Endothelial cell of umbilical vein (primary cell): ENCODE data around the gene ARHGAP21. TPM values are rescaled to one million over a fixed set of nuclear protein-coding genes. Genes with fewer than 3 reads are reported as not detected.

Source experiments
- BruUV-seq: library from RNA; stranded (reverse); fragments of 400-500 nt; replicated peaks from 2 replicates; lab custom pipeline; 2021; lab: Mats Ljungman, UMichigan
- CTCF ChIA-PET: fragments of 300-600, 350-600 bp; sonication (Branson Sonifier 250); formaldehyde crosslinking; loops from one replicate; lab custom pipeline; 2021; ENCODE audit warnings: antibody characterized with exemption, inconsistent platforms; lab: Charles Lee
- POLR2A ChIA-PET: fragments of 300-600, 350-600 bp; sonication (Branson Sonifier 250); formaldehyde crosslinking; loops from one replicate; lab custom pipeline; 2021; ENCODE audit warnings: antibody characterized with exemption, inconsistent platforms; lab: Charles Lee
- DNase-seq: peaks from one replicate; pipeline ENCODE4 v3.0.0-alpha.2; 2011; ENCODE audit warnings: low read depth, low spot score
- FAIRE-seq: peaks from 2 replicates; lab custom pipeline; 2011; peaks lifted over from hg19 to GRCh38; lab: Jason Lieb, UNC
- H2AFZ ChIP-seq: 2 replicates; pipeline ENCODE4 v1.6.0; 2012; ENCODE audit warnings: low read depth, low read length, control low read depth, inconsistent platforms
- H3K27ac ChIP-seq: 2 replicates; pipeline ENCODE4 v1.5.1; 2011; ENCODE audit warnings: low read depth, mild to moderate bottlenecking, control low read depth, low read length, moderate library complexity; ENCODE audit not compliant: insufficient read depth
- H3K27me3 ChIP-seq, 2 experiments: 2 replicates each; pipeline versions ENCODE4 v1.6.0 to v1.6.1; 2011; ENCODE audit warnings: low read length in 2 of 2, mixed read lengths in 1 of 2; ENCODE audit not compliant: control insufficient read depth in 2 of 2, insufficient read depth in 2 of 2
- H3K36me3 ChIP-seq, 2 experiments: 2 replicates in 1 of 2; 3 replicates in 1 of 2; pipeline ENCODE4 v1.5.1; 2011; ENCODE audit warnings: low read length in 2 of 2, mild to moderate bottlenecking in 1 of 2, moderate library complexity in 1 of 2; ENCODE audit not compliant: control insufficient read depth in 2 of 2, insufficient read depth in 2 of 2; ENCODE audit errors: extremely low read depth in 1 of 2
- H3K4me1 ChIP-seq: 3 replicates; pipeline ENCODE4 v1.5.1; 2011; ENCODE audit warnings: mild to moderate bottlenecking, low read length; ENCODE audit not compliant: control insufficient read depth, insufficient read depth; ENCODE audit errors: extremely low read depth
- H3K4me2 ChIP-seq: 2 replicates; pipeline ENCODE4 v1.6.1; 2011; ENCODE audit warnings: low read length, control low read depth, mixed read lengths; ENCODE audit not compliant: insufficient read depth
- H3K4me3 ChIP-seq, 3 experiments: fragments of 200-600 bp in 1 of 3; sonication (generic), shearing (Covaris generic) in 1 of 3; replicated peaks in 1 of 3; 2 replicates each; pipeline ENCODE4 v1.5.1; 2011 to 2016; ENCODE audit warnings: control low read depth in 3 of 3, low read length in 3 of 3, mild to moderate bottlenecking in 2 of 3, inconsistent platforms in 1 of 3, low read depth in 1 of 3, moderate library complexity in 1 of 3; ENCODE audit not compliant: insufficient read depth in 1 of 3
- H3K79me2 ChIP-seq: 2 replicates; pipeline ENCODE4 v1.6.0; 2012; ENCODE audit warnings: low read length, inconsistent platforms; ENCODE audit not compliant: control insufficient read depth, insufficient read depth
- H3K9ac ChIP-seq: replicated peaks from 2 replicates; pipeline ENCODE3; 2011; ENCODE audit warnings: low read length, control low read depth; ENCODE audit not compliant: insufficient read depth; ENCODE audit errors: extremely low read depth
- H3K9me1 ChIP-seq: replicated peaks from 3 replicates; pipeline ENCODE4 v1.6.0; 2011; ENCODE audit warnings: mild to moderate bottlenecking, low read length; ENCODE audit not compliant: control insufficient read depth, insufficient read depth; ENCODE audit errors: extremely low read depth
- H3K9me3 ChIP-seq: replicated peaks from 2 replicates; pipeline ENCODE4 v1.5.1; 2012; ENCODE audit warnings: low read length, inconsistent platforms; ENCODE audit not compliant: control insufficient read depth, insufficient read depth
- H4K20me1 ChIP-seq: replicated peaks from 2 replicates; pipeline ENCODE3; 2011; ENCODE audit warnings: mild to moderate bottlenecking, low read length; ENCODE audit not compliant: control insufficient read depth, insufficient read depth; ENCODE audit errors: extremely low read depth
- EZH2 ChIP-seq: IDR thresholded peaks from 2 replicates; pipeline ENCODE4 v1.6.1; 2012; ENCODE audit warnings: borderline replicate concordance, low read depth, mild to moderate bottlenecking, moderate library complexity, low read length, inconsistent platforms; ENCODE audit not compliant: severe bottlenecking
- FOS ChIP-seq: IDR thresholded peaks from 2 replicates; pipeline ENCODE4 v1.6.1; 2011; ENCODE audit warnings: mild to moderate bottlenecking, low read length, moderate library complexity, borderline replicate concordance; ENCODE audit not compliant: insufficient read depth
- GATA2 ChIP-seq: IDR thresholded peaks from 2 replicates; pipeline ENCODE4 v1.7.0; 2011; ENCODE audit warnings: low read depth, mild to moderate bottlenecking, moderate library complexity, mixed read lengths, low read length; ENCODE audit not compliant: insufficient read length, insufficient read depth
- JUN ChIP-seq: IDR thresholded peaks from 2 replicates; pipeline ENCODE4 v1.6.1; 2011; ENCODE audit warnings: borderline replicate concordance, low read depth; ENCODE audit not compliant: insufficient read length, insufficient read depth
- MYC ChIP-seq: IDR thresholded peaks from one replicate; pipeline ENCODE4 v1.6.1; 2011; ENCODE audit warnings: mild to moderate bottlenecking, low read depth, low read length
- POLR2A ChIP-seq: IDR thresholded peaks from 2 replicates; pipeline ENCODE4 v1.6.1; 2012; ENCODE audit warnings: low read depth, mild to moderate bottlenecking, control low read depth, low read length
- POLR2AphosphoS5 ChIP-seq: IDR thresholded peaks from 2 replicates; pipeline ENCODE4 v1.6.1; 2012; ENCODE audit warnings: low read depth, mild to moderate bottlenecking, control low read depth, low read length, moderate library complexity; ENCODE audit not compliant: insufficient read depth
- dilution Hi-C: fragments of 300-500 bp; cut with MboI; formaldehyde crosslinking; loops from one replicate; pipeline ENCODE4 v1.15.0; 2019; ENCODE audit warnings: low sequenced_read_pairs; ENCODE audit not compliant: extremely low pct_ligation_motif_present
- intact Hi-C: fragments of 100-400 bp; cut with micrococcal nuclease; formaldehyde crosslinking; loops from one replicate; pipeline ENCODE4 v1.10.0; 2022
- polyA plus RNA-seq, 4 experiments: library from polyadenylated mRNA; depleted of rRNA in 3 of 4; stranded (reverse) in 3 of 4; unstranded in 1 of 4; fragments of >200 nt; gene quantifications; 2 replicates each; pipeline versions ENCODE4 v1.2.1 to v1.2.3, GENCODE V29; 2011 to 2012; ENCODE audit warnings: missing spikeins in 1 of 4
- total RNA-seq: library from RNA; stranded (reverse); gene quantifications from 2 replicates; pipeline ENCODE4 v1.2.3, GENCODE V29; 2021
- TF ChIP-seq, protein P1 (sequence below): IDR thresholded peaks from 2 replicates; pipeline ENCODE4 v1.6.1; 2011; ENCODE audit not compliant: insufficient read depth, insufficient read length
- TF ChIP-seq, protein P2 (sequence below), 2 donors: IDR thresholded peaks; 1 replicate in 1 of 2; 2 replicates in 1 of 2; pipeline ENCODE4 v1.5.1; 2011; ENCODE audit warnings: low read length in 2 of 2, mild to moderate bottlenecking in 2 of 2, moderate library complexity in 2 of 2, control low read depth in 1 of 2, inconsistent platforms in 1 of 2, low read depth in 1 of 2; ENCODE audit not compliant: insufficient read depth in 1 of 2; ENCODE audit errors: extremely low read depth in 1 of 2

Gene ARHGAP21
- total and polyA plus RNA-seq, 2 donors (not counting 3 experiments of a cell fraction or from before 2014, with no cell fraction given), result 29.5 to 97.8 TPM

DNA sequence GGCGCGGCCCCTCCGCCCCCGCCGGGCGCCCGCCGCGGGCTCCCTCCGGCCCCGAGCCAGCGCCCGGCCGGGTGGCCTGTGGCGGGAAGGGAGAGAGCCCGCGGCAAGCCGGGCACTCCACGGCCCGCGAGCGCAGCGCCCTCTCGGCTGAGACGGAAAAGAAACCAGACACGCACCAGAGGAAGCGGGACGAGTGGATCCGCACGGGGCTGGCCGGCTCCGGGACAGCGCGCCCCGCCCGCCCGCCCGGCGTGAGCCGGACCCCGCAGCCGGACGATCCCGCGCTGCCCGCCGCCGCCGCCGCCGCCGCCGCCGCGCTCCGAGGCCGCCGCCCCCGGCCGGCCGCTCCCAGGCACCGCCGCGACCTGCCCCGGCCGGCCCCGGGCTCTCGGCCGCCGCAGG, 300 bp downstream of the ARHGAP21 start:
- Histone ChIP-seq H3K9me1 (no peaks in the 10 kb centered on the region), H3K9ac (peak overlapping the region; percentile 94), H3K79me2 (peaks cover 49% of the 10 kb centered on the region), H3K27ac (peak overlapping the region; percentile 85), H4K20me1 (peaks cover 14% of the 10 kb centered on the region), H3K4me1 (peaks cover 38% of the 10 kb centered on the region), H3K36me3 (peaks cover 0 to 8% of the 10 kb centered on the region in 2 experiments), H3K27me3 (no peaks in the 10 kb centered on the region), H2AFZ (no peak overlapping the region), H3K9me3 (no peaks in the 10 kb centered on the region), H3K4me2 (no peak overlapping the region), H3K4me3 (peak overlapping the region; percentile 50 to 94 (median 92))
- POLR2A ChIA-PET, result no interaction called here
- DNase-seq (no peak), FAIRE-seq (no peak)
- intact Hi-C loops (no loop called here), dilution Hi-C loops (no loop called here)
- TF ChIP-seq, protein P1, sequence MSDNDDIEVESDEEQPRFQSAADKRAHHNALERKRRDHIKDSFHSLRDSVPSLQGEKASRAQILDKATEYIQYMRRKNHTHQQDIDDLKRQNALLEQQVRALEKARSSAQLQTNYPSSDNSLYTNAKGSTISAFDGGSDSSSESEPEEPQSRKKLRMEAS, result no peak
- TF ChIP-seq MYC, result no peak
- no peak for TF ChIP-seq POLR2AphosphoS5
- no peak for TF ChIP-seq POLR2A
- TF ChIP-seq EZH2, result no peak
- TF ChIP-seq, protein P2, sequence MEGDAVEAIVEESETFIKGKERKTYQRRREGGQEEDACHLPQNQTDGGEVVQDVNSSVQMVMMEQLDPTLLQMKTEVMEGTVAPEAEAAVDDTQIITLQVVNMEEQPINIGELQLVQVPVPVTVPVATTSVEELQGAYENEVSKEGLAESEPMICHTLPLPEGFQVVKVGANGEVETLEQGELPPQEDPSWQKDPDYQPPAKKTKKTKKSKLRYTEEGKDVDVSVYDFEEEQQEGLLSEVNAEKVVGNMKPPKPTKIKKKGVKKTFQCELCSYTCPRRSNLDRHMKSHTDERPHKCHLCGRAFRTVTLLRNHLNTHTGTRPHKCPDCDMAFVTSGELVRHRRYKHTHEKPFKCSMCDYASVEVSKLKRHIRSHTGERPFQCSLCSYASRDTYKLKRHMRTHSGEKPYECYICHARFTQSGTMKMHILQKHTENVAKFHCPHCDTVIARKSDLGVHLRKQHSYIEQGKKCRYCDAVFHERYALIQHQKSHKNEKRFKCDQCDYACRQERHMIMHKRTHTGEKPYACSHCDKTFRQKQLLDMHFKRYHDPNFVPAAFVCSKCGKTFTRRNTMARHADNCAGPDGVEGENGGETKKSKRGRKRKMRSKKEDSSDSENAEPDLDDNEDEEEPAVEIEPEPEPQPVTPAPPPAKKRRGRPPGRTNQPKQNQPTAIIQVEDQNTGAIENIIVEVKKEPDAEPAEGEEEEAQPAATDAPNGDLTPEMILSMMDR (IDR thresholded peaks at IDR 0.05; ENCODE audit: extremely low read depth in 1 of 2, insufficient read depth in 1 of 2, low read depth in 1 of 2, low read length in 2 of 2), result no peak
- no peak for TF ChIP-seq FOS
- TF ChIP-seq GATA2, result no peak
- TF ChIP-seq JUN, result no peak
- CTCF ChIA-PET, result interaction anchor here (0.6 to 4.3 kb wide), 9 partner anchors 11 to 390 kb away, joined by 3 to 27 read pairs (median 3); no protein-coding TSS in a partner anchor
- BruUV-seq, result no TSS peak
